Effector memory CD4-positive, alpha-beta T cell (primary cell): ENCODE results near the gene KLHL22.
A peak's percentile ranks its signal among the peaks of the same experiment; 100 is the strongest.
"Not testable (repeated sequence)": the region's sequence is repeated elsewhere in the genome, so short reads cannot be mapped to it uniquely, and the experiment has no call there.

ENCODE experiments used
- DNase-seq, 3 donors: peaks; one replicate each; pipeline ENCODE4 v3.0.0-alpha.2; 2020
- H3K27ac ChIP-seq: 2 replicates; pipeline ENCODE4 v1.7.0; 2013; ENCODE audit warnings: mild to moderate bottlenecking, low read length, moderate library complexity; ENCODE audit not compliant: insufficient read depth, poor library complexity, severe bottlenecking
- H3K27me3 ChIP-seq: replicated peaks from 2 replicates; pipeline ENCODE4 v1.7.0; 2013; ENCODE audit warnings: mild to moderate bottlenecking, low read length; ENCODE audit not compliant: insufficient read depth, control insufficient read depth, poor library complexity, severe bottlenecking
- H3K36me3 ChIP-seq: 2 replicates; pipeline ENCODE4 v1.7.0; 2013; ENCODE audit warnings: mild to moderate bottlenecking, low read length, moderate library complexity; ENCODE audit not compliant: control insufficient read depth, insufficient read depth
- H3K4me1 ChIP-seq: 2 replicates; pipeline ENCODE4 v1.7.0; 2013; ENCODE audit warnings: low read length, mild to moderate bottlenecking; ENCODE audit not compliant: control insufficient read depth, insufficient read depth, poor library complexity, severe bottlenecking
- H3K4me3 ChIP-seq: 2 replicates; pipeline ENCODE4 v1.7.0; 2013; ENCODE audit warnings: low read length, low read depth, mild to moderate bottlenecking; ENCODE audit not compliant: insufficient read depth, poor library complexity, severe bottlenecking
- H3K9me3 ChIP-seq: 2 replicates; pipeline ENCODE4 v1.7.0; 2013; ENCODE audit warnings: mild to moderate bottlenecking, low read length, moderate library complexity; ENCODE audit not compliant: control insufficient read depth

Gene KLHL22

DNA sequence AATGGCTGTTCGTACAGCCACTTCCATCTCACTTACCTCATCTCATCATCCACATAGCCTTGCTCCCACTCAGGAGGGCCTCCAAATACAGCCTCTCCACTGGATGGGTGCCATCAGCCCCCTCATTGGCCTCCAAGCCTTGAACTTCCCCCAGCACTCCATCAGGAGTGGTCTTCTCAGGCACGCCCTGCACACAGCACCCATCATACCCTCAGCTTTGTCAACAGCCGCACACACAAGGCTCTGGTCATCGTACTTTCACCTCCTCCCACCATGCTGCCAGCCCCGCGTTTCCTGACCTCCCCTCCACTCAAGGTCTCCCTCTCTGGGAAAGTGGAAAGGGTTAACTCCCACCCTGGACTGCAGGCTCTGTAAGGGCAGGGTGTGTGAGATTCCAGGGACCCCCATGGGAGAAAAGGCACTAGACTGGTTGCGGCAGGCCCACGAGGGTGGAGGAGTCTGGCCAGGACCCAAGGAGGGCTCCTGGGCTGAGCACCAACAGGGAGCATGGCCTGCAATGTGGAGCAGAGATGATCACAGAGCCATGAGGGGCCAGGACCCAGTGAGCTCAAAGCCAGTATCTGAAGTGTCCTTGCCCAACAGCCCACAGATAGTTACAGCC is 37.0 kb downstream of the KLHL22 start:
- DNase-seq: no peak
- peaks cover 6% of the 10 kb centered on the region for H3K36me3 ChIP-seq
- H3K9me3 ChIP-seq: no peaks in the 10 kb centered on the region
- H3K4me3 ChIP-seq: no peak overlapping the region
- H3K27me3 ChIP-seq: no peaks in the 10 kb centered on the region
- H3K27ac ChIP-seq: no peak overlapping the region
- peaks cover 17% of the 10 kb centered on the region for H3K4me1 ChIP-seq

DNA sequence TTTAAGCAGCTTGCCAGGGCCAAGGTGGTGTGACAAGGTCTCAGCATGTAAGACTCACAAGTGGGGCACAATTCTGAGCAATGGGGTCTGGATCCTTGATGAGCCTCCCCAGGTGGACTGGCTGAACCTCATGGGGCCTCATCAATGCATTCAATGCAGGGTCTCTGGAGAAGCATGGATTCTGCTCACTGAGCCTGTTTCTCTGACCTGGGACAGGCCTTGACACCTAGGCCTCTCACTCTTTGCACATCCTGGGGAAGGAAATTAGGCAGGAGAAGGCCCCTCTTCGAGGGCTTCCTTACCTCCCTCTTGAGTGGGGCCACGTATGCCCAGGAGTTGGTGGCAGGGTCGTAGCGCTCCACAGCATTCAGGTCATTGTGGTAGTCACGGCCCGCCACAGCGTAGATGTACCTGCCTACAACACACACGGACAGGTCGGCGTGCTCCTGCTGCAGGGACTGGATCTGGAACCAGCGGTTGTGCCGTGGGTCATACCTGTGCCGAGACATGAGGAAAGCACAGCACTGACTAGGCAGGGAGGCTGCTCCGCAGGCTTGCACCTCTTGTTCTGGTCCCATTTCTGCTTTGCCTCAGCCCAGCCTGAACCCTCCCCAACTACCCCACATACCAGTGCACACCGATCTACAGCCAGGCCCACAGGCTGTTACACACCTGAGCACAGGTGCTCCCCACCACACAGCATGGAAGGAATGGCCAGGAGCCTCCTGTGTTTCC is 37.9 kb downstream of the KLHL22 start:
- Histone ChIP-seq H3K27ac (no peak overlapping the region), H3K4me3 (no peak overlapping the region), H3K4me1 (peaks cover 8% of the 10 kb centered on the region), H3K36me3 (peaks cover 6% of the 10 kb centered on the region), H3K9me3 (no peaks in the 10 kb centered on the region), H3K27me3 (no peaks in the 10 kb centered on the region)
- no peak for DNase-seq

GRCh38 chr22:20456722-20457076 is 38.9 kb downstream of the KLHL22 start:
- Histone ChIP-seq H3K4me3 (no peak overlapping the region), H3K9me3 (no peaks in the 10 kb centered on the region), H3K4me1 (peaks cover 4% of the 10 kb centered on the region), H3K27ac (no peak overlapping the region), H3K27me3 (no peaks in the 10 kb centered on the region), H3K36me3 (peaks cover 6% of the 10 kb centered on the region)
- no peak for DNase-seq

GRCh38 chr22:20456064-20456721 is 39.4 kb downstream of the KLHL22 start:
- Histone ChIP-seq H3K27ac (no peak overlapping the region), H3K27me3 (no peaks in the 10 kb centered on the region), H3K9me3 (no peaks in the 10 kb centered on the region), H3K4me1 (peaks cover 4% of the 10 kb centered on the region), H3K4me3 (no peak overlapping the region), H3K36me3 (peaks cover 6% of the 10 kb centered on the region)
- DNase-seq: peak; percentile 44 to 59 (median 49)

- H3K27me3 ChIP-seq: no peaks in the 10 kb centered on the region
- DNase-seq: no peak
- peaks cover 4% of the 10 kb centered on the region for H3K4me1 ChIP-seq
- no peaks in the 10 kb centered on the region for H3K9me3 ChIP-seq
- no peak overlapping the region for H3K27ac ChIP-seq
- peaks cover 6% of the 10 kb centered on the region for H3K36me3 ChIP-seq
- H3K4me3 ChIP-seq: no peak overlapping the region
Measured at GRCh38 chr22:20455709-20456063, 39.9 kb downstream of the KLHL22 start.

DNA sequence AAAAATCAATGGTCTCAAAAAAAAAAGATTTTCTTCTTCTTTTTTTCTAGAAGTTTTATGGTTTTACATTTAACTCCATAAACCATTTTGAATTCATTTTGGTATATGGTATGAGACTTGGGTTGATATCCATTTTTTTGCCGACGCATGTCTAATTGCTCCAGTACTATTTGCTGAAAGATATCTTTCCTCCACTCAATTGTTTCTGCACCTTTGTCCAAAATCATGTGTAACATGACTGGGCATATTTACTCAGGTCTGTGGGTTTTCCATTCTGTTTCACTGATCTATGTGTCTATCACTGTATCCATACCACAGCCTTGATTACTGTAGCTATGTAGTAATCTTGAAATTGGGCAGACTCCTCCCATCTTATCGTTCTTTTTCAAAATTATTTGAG is 42.4 kb downstream of the KLHL22 start:
- H3K4me3 ChIP-seq: no peak overlapping the region
- H3K4me1 ChIP-seq: peaks cover 4% of the 10 kb centered on the region
- no peaks in the 10 kb centered on the region for H3K36me3 ChIP-seq
- H3K27ac ChIP-seq: no peak overlapping the region
- H3K27me3 ChIP-seq: no peaks in the 10 kb centered on the region
- DNase-seq: no peak
- no peaks in the 10 kb centered on the region for H3K9me3 ChIP-seq

- Histone ChIP-seq H3K27ac (no peak overlapping the region), H3K4me3 (no peak overlapping the region), H3K27me3 (no peaks in the 10 kb centered on the region), H3K9me3 (no peaks in the 10 kb centered on the region), H3K4me1 (peaks cover 4% of the 10 kb centered on the region), H3K36me3 (no peaks in the 10 kb centered on the region)
- DNase-seq: no peak
Measured at GRCh38 chr22:20451920-20452319, 43.7 kb downstream of the KLHL22 start.

- DNase-seq, H3K4me3 ChIP-seq, H3K4me1 ChIP-seq, H3K36me3 ChIP-seq, H3K9me3 ChIP-seq, H3K27me3 ChIP-seq, H3K27ac ChIP-seq: not testable (repeated sequence)
Measured at GRCh38 chr22:20451129-20451778, 44.3 kb downstream of the KLHL22 start.

DNA sequence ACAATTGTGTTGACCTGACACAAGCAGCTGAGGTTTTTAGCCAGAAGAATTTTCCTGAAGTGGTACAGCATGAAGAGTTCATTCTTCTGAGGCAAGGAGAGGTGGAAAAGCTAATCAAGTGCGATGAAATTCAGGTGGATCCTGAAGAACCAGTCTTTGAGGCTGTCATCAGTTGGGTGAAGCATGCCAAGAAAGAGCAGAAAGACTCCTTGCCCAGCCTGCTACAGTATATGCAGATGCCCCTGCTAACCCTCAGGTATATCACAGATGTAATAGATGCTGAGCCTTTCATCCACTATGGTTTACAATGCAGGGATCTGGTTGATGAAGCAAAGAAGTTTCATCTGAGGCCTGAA is 45.1 kb downstream of the KLHL22 start:
- H3K27ac ChIP-seq: no peak overlapping the region
- peaks cover 10% of the 10 kb centered on the region for H3K36me3 ChIP-seq
- no peak overlapping the region for H3K4me3 ChIP-seq
- no peak for DNase-seq
- H3K4me1 ChIP-seq: no peaks in the 10 kb centered on the region
- no peaks in the 10 kb centered on the region for H3K27me3 ChIP-seq
- no peaks in the 10 kb centered on the region for H3K9me3 ChIP-seq
